ENCODE data around the gene JAKMIP2.

DNA sequence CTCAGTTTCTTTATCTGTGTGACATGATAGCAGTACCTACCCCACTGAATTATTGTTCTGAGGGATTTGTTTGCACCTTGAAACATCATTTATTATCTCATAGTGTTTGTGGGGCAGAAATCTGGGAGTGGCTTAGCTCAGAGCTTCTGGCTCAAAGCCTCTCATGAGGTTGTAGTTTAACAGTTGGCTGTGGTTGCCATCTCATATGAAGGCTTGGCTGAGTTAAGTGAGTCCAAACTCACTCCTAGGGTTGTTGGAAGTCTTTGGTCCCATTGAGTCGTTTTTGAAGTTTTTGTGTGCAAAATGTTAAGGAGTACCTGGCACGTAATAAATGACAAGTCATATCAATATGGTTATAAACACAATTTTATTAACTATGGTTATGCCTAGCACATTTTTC lies 3.6 kb upstream of the JAKMIP2 start:
- TF ChIP-seq POLR2AphosphoS5 (IDR thresholded peaks at IDR 0.05; ENCODE audit: low read depth) (no peak), GABPA (IDR thresholded peaks at IDR 0.05; ENCODE audit: low read depth) (no peak)
- TF ChIP-seq, protein P1, sequence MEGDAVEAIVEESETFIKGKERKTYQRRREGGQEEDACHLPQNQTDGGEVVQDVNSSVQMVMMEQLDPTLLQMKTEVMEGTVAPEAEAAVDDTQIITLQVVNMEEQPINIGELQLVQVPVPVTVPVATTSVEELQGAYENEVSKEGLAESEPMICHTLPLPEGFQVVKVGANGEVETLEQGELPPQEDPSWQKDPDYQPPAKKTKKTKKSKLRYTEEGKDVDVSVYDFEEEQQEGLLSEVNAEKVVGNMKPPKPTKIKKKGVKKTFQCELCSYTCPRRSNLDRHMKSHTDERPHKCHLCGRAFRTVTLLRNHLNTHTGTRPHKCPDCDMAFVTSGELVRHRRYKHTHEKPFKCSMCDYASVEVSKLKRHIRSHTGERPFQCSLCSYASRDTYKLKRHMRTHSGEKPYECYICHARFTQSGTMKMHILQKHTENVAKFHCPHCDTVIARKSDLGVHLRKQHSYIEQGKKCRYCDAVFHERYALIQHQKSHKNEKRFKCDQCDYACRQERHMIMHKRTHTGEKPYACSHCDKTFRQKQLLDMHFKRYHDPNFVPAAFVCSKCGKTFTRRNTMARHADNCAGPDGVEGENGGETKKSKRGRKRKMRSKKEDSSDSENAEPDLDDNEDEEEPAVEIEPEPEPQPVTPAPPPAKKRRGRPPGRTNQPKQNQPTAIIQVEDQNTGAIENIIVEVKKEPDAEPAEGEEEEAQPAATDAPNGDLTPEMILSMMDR (IDR thresholded peaks at IDR 0.05; ENCODE audit: insufficient read depth, low read length) = no peak

All from HL-60 (cell line).